Calu3 (cell line): ENCODE data around the gene GDPD3. TPM values are rescaled to one million over a fixed set of nuclear protein-coding genes. Genes with fewer than 3 reads are reported as not detected.

Experiments
- Bru-seq: library from RNA; stranded (reverse); fragments of 400-500 nt; gene quantifications from one replicate; lab custom pipeline; 2021; lab: Mats Ljungman, UMichigan
- BruChase-seq, 2 experiments: library from RNA; stranded (reverse); fragments of 400-500 nt; gene quantifications; one replicate each; lab custom pipeline; 2021; lab: Mats Ljungman, UMichigan
- BruUV-seq: library from RNA; stranded (reverse); fragments of 400-500 nt; replicated peaks from 2 replicates; lab custom pipeline; 2021; lab: Mats Ljungman, UMichigan
- CTCF ChIA-PET: fragments of 300-600 bp; sonication (Branson Sonifier 250); formaldehyde crosslinking; loops from one replicate; lab custom pipeline; 2022; ENCODE audit warnings: antibody characterized with exemption; lab: Charles Lee
- DNase-seq: peaks from one replicate; pipeline ENCODE4 v3.0.0; 2022
- H3K27ac Mint-ChIP-seq: one replicate; pipeline ENCODE4 v1.8.0; 2022; ENCODE audit warnings: mixed read lengths; ENCODE audit not compliant: unreplicated experiment
- H3K27me3 Mint-ChIP-seq: one replicate; pipeline ENCODE4 v1.8.0; 2022; ENCODE audit warnings: mixed read lengths; ENCODE audit not compliant: unreplicated experiment
- H3K36me3 Mint-ChIP-seq: one replicate; pipeline ENCODE4 v1.8.0; 2022; ENCODE audit warnings: mild to moderate bottlenecking, moderate library complexity, mixed read lengths; ENCODE audit not compliant: insufficient read depth, unreplicated experiment
- H3K4me1 Mint-ChIP-seq: one replicate; pipeline ENCODE4 v1.8.0; 2022; ENCODE audit warnings: mild to moderate bottlenecking, low read depth, mixed read lengths; ENCODE audit not compliant: unreplicated experiment
- H3K4me3 Mint-ChIP-seq: one replicate; pipeline ENCODE4 v1.8.0; 2022; ENCODE audit warnings: mild to moderate bottlenecking, low read depth, moderate library complexity, mixed read lengths; ENCODE audit not compliant: unreplicated experiment
- H3K9me3 Mint-ChIP-seq: one replicate; pipeline ENCODE4 v1.8.0; 2022; ENCODE audit warnings: low read depth, mixed read lengths; ENCODE audit not compliant: unreplicated experiment
- intact Hi-C: fragments of 100-400 bp; cut with micrococcal nuclease; formaldehyde crosslinking; loops from one replicate; pipeline ENCODE4 v1.10.0; 2022; ENCODE audit not compliant: unreplicated experiment
- long read RNA-seq: library from polyadenylated mRNA; stranded (forward); transcript quantifications from one replicate; pipeline ENCODE4 v2.0.0, GENCODE V29; 2022
- total RNA-seq: library from RNA; stranded (reverse); gene quantifications from 2 replicates; pipeline ENCODE4 v1.2.3, GENCODE V29; 2022
- TF ChIP-seq, protein P1 (sequence below): fragments of 200-600 bp; IDR thresholded peaks from one replicate; pipeline ENCODE4 v1.8.0; 2022; ENCODE audit warnings: antibody characterized with exemption; ENCODE audit not compliant: unreplicated experiment

The GDPD3 gene, protein sequence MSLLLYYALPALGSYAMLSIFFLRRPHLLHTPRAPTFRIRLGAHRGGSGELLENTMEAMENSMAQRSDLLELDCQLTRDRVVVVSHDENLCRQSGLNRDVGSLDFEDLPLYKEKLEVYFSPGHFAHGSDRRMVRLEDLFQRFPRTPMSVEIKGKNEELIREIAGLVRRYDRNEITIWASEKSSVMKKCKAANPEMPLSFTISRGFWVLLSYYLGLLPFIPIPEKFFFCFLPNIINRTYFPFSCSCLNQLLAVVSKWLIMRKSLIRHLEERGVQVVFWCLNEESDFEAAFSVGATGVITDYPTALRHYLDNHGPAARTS
- 7.8 and 9.4 TPM in 2 replicates for total RNA-seq
- percentile 37 among the genes with signal in this experiment for Bru-seq, nascent RNA
- BruChase-seq, experiment 1, labeled RNA remaining after a 6-hour chase = percentile 45 among the genes with signal in this experiment
- BruChase-seq, experiment 2, labeled RNA remaining after a 2-hour chase = percentile 49 among the genes with signal in this experiment
- long read RNA-seq, transcript GDPD3-202 (10 exons, 1,397 nt) = major isoform, 5 of 7 reads
- long read RNA-seq, partial matches to known transcripts = 1 of 7 reads
- long read RNA-seq, other reads (novel, unspliced or antisense) = 1 of 7 reads

DNA sequence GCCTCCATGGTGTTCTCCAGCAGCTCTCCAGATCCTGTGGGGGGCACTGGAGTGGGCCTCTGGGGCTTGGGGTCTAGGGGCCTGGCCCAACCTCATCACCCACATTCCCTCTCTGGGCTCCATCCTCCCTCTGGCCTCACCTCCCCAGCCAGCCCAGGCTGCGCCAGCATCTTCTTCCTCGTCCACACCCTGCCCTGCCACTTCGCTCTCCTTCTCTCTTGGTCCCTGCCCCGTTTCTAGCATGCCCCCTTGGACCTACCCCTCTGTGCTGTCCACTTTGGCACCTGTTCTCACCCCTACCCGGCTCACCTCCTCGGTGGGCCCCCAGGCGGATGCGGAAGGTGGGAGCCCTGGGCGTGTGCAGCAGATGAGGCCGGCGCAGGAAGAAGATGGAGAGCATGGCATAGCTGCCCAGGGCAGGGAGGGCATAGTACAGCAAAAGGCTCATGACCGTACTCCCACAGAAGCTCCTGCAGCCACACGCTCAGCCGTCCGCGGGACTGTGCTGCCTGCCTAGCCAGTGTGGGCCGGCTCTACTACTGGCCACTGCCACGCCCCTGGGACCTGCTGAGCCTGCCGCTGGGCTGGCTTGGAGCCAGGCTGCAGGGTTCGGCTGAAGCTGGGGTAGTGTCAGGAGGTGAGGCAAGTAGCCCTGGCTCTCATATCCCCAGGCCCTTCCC is at the start of gene GDPD3:
TSS of gene GDPD3 (minus strand) at position 507 of the 680 bp plus-strand sequence. CDS start at position 448, 59 bp downstream.
- no TSS peak for BruUV-seq
- CTCF ChIA-PET = interaction anchor here (0.8 to 2.5 kb wide), 4 partner anchors 8 to 23 kb away, joined by 4 to 12 read pairs (median 5); partner anchors contain the start of gene TBX6
- H3K27ac Mint-ChIP-seq = peak within 1 kb of the TSS; percentile 64
- no peaks in the 10 kb centered on the region for H3K9me3 Mint-ChIP-seq
- DNase-seq = peak; percentile 74
- intact Hi-C loops = no loop called here
- peaks cover 25% of the 10 kb centered on the region for H3K36me3 Mint-ChIP-seq
- TF ChIP-seq, protein P1, sequence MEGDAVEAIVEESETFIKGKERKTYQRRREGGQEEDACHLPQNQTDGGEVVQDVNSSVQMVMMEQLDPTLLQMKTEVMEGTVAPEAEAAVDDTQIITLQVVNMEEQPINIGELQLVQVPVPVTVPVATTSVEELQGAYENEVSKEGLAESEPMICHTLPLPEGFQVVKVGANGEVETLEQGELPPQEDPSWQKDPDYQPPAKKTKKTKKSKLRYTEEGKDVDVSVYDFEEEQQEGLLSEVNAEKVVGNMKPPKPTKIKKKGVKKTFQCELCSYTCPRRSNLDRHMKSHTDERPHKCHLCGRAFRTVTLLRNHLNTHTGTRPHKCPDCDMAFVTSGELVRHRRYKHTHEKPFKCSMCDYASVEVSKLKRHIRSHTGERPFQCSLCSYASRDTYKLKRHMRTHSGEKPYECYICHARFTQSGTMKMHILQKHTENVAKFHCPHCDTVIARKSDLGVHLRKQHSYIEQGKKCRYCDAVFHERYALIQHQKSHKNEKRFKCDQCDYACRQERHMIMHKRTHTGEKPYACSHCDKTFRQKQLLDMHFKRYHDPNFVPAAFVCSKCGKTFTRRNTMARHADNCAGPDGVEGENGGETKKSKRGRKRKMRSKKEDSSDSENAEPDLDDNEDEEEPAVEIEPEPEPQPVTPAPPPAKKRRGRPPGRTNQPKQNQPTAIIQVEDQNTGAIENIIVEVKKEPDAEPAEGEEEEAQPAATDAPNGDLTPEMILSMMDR = no peak
- H3K4me3 Mint-ChIP-seq = peak within 1 kb of the TSS; percentile 34
- peaks cover 32% of the 10 kb centered on the region for H3K4me1 Mint-ChIP-seq
- no peaks in the 10 kb centered on the region for H3K27me3 Mint-ChIP-seq

DNA sequence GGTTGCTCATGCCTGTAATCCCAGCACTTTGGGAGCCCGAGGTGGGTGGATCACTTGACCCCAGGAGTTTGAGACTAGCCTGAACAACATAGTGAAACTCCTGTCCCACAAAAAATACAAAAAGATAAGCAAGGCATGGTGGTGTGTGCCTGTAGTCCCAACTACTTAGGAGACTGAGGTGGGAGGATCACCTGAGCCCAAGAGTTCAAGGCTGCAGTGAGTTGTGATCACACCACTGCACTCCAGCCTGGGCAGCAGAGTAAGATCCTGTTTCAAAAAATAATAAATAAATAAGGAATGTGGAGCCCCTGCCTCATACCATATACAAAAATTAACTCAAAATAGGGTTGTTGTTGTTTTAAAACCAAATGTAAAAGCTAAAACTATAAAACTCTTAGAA is 43.9 kb upstream of the GDPD3 start:
- Mint-ChIP-seq H3K27ac (no peak overlapping the region), H3K4me3 (no peak overlapping the region), H3K9me3 (no peaks in the 10 kb centered on the region), H3K4me1 (no peaks in the 10 kb centered on the region), H3K36me3 (peaks cover 5% of the 10 kb centered on the region), H3K27me3 (no peaks in the 10 kb centered on the region)
- CTCF ChIA-PET = interaction anchor here (1.0 kb wide), 1 partner anchor 762 kb away, joined by 3 read pairs; no protein-coding TSS in a partner anchor
- intact Hi-C loops = no loop called here
- DNase-seq = no peak
- no TSS peak for BruUV-seq
- TF ChIP-seq, protein P1 = no peak

DNA sequence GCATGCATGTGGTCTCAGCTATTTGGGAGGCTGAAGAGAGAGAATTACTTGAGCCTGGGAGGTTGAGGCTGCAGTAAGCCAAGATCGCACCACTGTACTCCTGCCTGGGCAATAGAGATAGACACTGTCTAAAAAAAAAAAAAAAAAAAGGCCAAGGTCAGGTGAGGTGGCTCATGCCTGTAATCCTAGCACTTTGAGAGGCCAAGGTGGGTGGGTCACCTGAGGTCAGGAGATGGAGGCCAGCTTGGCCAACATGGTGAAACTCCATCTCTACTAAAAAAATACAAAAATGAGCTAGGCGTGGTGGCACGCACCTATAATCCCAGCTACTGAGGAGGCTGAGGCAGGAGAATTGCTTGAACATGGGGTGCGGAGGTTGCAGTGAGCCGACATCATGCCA is 41.9 kb upstream of the GDPD3 start:
- H3K27me3 Mint-ChIP-seq = no peaks in the 10 kb centered on the region
- CTCF ChIA-PET = interaction anchor here (0.7 kb wide), 1 partner anchor 115 kb away, joined by 3 read pairs; no protein-coding TSS in a partner anchor
- no peak for DNase-seq
- intact Hi-C loops = no loop called here
- H3K4me3 Mint-ChIP-seq = no peak overlapping the region
- BruUV-seq = no TSS peak
- no peak overlapping the region for H3K27ac Mint-ChIP-seq
- TF ChIP-seq, protein P1 = no peak
- H3K9me3 Mint-ChIP-seq = no peaks in the 10 kb centered on the region
- H3K36me3 Mint-ChIP-seq = peaks cover 5% of the 10 kb centered on the region
- H3K4me1 Mint-ChIP-seq = no peaks in the 10 kb centered on the region

DNA sequence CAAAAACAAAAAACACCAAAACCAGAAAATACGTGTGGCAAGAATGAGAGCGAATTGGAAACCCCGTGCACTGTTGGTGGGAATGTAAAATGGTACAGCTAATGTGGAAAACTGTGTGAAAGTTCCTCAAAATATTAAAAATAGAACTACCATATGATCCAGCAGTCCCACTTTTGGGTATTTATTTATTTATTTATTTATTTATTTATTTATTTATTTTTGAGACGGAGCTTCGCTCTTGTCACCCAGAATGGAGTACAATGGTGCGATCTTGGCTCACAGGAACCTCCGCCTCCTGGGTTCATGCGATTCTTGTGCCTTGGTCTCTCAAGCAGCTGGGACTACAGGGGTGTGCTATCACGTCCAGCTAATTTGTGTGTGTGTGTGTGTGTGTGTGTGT is 39.2 kb upstream of the GDPD3 start:
- no TSS peak for BruUV-seq
- no peaks in the 10 kb centered on the region for H3K27me3 Mint-ChIP-seq
- peaks cover 3% of the 10 kb centered on the region for H3K9me3 Mint-ChIP-seq
- H3K27ac Mint-ChIP-seq = no peak overlapping the region
- no peaks in the 10 kb centered on the region for H3K4me1 Mint-ChIP-seq
- no peak for DNase-seq
- CTCF ChIA-PET = no interaction called here
- TF ChIP-seq, protein P1 = no peak
- intact Hi-C loops = no loop called here
- H3K4me3 Mint-ChIP-seq = no peak overlapping the region
- H3K36me3 Mint-ChIP-seq = no peaks in the 10 kb centered on the region
